KG1 (cell line): ENCODE results near the gene MRM1.

Experiments used
- DNase-seq: peaks from one replicate; lab custom pipeline; 2025; lab: John Stamatoyannopoulos, UW

MRM1 gene

DNA sequence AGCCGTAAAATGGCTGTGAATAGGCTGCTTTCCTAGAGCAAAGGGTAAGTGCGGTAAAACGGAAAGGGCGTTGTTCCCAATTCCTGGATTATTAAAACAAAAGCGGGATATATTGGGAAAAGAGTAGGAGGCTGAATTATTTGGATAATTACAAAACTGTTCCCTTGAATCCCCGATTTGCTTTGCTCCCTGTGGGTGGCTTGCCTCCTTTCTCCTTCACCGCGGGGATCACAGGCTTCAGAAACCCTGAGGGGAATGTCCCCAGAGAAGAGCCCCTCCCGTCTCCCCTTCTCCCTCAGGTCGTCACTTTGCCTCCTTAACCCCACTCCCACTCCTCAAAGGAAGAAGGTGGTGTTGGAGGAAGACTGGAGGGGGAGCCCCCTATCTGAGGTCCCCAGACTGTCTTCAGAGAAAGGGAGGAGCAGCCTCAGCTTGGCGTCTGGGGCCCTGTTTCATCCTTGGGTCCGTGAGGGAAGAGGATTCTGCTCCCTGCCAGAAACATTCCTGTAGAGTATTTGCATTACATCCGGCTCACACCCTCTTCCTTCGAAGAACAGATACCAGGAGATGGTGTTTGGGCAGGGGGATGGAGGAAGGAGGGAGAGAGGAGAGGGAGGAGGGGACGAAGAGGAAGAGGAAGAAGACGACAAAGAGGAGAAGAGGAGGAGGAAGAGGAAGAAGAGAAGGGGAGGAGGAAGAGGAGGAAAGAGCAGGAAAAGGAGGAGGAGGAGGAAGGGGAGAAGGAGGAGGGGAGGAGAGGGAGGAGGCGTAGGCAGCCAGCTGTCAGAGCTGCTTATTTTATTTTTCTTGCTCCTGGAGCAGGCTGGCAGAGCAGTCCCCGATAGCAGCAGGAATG, 31.8 kb downstream of the MRM1 start:
- DNase-seq = no peak

DNA sequence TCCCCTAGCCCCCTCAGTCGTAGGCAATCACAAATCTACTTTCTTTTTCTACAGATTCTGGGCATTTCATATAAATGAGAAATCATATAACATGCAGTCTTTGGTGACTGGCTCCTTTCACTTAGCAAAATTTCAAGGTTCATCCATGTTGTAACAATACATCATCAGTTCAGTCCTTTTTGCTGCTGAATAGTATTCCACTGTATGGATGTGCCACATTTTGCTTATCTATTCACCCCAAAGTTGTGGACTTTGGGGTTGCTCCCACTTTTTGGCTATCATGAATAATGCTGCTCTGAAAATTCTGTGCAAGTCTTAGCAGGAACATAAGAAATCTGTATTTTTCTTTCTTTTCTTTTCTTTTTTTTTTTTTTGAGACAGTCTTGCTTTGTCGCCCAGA, 39.0 kb downstream of the MRM1 start:
- no peak for DNase-seq

DNA sequence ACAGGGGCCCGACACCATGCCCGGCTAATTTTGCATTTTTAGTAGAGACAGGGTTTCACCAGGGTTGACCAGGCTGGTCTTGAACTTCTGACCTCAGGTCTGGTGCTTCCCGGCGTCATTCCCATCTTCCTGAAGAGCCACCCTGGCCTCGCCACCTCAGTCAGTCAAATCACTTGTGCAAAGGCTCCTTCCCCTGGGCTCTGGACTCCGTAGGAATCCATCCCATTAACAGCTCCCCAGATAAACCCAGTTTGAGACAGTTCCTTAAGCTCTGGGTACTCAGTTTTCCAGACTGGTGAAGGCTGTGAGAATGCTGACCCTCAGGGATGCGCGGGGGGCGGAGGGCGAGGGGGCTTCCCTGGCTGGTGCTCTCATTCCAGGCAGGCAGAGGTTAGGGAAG, 39.5 kb downstream of the MRM1 start:
- DNase-seq = no peak

DNA sequence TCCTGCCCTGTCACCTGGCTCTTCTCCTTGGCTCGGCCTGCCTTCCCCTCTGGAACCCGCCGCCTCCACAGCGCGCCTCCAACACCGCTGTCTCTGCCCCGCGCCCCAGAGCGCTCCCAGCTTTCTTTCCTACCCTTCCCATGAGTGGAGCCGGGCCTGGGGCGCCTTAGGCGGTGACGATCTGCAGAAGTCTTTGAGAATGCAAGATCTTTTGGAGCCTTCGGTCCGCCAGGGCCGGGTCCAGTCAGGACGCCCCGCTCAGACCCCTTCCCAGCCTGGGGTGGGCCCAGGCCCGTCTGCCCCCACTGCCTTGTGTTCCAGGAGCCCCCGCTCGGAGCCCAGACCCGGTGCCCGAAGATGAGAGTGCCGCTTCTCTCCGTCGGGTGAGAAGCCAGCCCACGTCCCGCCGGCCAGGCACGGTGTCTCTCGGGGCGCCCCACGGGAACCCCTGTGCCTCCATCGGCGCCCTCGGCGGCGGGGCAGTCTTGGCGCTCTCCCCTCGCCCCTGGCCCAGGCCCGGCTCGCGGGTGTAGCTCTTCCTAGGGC, 40.0 kb downstream of the MRM1 start:
- DNase-seq = no peak

DNA sequence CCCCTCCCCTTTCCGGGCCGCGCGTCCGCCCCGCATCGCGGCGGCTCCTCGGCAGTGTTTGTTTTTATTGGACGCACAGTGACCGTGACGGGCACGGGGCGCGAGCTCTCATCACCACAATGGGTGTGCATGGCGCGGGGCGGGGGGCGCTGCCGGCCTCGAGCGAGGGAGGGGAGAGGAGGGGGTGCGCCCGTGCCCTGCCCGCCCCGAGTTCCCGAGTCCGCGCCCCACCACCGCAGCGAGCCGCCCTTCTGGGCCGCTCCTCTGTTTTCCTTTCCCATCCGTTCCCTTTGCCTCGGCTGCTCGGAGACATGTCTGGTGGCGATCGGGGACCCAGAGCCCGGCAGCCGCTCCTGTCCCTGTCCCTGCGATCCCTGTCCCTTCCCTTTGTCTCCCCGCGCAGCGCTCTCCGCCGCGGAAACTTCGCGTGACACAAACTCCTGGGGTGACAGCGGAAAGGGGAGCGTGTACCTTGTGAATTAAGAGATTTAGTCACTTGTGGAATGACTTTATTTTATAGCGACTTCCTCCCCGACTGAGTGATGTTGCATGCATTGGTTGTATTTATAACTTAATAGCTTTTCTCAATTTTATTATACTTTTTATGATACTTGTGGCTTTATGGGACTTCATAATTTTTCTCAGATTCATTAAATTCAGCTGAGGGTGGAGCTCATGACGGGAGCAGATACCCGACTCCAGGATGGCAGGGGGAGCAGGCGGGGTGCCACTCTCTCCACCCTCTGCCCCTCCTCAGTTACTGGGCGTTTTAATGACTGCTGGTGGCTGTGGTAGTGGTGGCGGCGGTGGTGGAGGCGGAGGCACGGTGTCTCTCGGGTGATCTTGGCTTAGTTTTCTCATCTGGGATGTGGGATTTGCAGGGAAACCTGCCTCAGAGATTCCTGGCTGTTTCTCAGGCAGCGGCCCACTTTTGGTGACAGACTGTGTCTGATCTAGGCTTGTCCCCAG, 40.8 kb downstream of the MRM1 start:
- no peak for DNase-seq

DNA sequence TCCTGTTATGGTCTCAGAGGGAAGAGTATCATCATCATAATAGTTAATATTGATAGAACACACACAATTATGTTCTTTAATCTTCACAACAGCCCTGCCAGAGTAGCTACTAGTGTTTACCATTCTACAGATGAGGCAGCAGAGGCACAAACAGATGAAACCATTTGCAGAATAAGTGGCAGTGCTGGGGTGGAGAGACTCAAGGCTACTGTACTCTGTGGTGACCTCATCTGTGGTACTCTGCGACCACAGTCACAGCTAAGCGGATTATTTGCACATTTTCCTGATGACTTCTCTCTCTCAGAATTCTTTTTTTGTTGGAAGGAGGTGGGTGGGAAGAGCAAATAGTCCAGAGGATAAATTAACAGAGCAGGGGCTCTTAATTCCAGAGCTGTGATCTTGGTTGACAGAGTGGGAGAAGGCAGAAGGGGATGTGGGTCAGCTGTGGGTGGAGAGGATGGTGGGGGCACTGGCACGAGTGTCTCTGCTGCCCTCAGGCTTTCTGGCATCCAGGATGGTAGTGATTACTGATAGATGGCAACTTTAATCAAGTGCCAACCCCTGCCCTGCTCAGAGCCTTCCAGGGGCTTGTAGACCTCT, 41.8 kb downstream of the MRM1 start:
- no peak for DNase-seq

DNA sequence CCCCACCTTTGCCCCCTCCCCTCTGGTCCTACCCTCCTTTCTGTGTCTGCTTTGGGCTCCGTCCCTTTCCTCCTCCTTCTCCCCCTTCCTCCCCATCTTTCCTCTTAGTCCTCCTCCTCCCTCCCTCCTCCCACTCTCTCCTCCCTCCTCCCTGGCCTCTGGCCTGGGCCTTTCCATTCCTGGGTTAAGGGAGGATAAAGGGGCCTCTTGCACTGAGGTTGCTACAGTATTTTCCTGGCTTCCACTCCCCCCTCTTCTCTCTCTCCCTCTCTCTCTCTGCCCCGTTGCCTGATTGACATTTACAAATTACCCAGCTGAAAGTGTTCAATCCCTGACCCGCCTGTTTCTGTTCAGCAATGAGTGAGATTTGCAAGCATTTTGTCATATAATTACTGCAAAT, 44.0 kb downstream of the MRM1 start:
- no peak for DNase-seq

DNA sequence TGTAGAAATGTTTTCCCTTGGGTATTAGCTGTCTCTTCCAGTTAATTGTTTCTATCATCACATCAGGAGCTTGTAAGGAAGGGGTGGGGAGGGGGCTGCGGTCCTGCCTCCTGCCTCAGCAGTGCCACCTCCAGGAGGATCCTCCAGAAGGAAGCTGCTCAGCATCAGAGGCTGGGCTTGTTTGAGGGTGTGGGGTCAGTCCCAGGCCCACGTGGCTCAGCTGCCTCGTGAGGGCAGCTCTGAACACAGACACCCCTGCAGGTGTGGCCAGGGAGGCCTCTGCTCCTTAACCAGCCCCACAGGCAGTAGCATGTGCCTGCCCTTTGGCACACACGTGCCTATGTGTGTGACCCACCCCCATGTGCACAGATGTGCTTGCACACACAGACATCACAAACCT, 46.3 kb downstream of the MRM1 start:
- no peak for DNase-seq

DNA sequence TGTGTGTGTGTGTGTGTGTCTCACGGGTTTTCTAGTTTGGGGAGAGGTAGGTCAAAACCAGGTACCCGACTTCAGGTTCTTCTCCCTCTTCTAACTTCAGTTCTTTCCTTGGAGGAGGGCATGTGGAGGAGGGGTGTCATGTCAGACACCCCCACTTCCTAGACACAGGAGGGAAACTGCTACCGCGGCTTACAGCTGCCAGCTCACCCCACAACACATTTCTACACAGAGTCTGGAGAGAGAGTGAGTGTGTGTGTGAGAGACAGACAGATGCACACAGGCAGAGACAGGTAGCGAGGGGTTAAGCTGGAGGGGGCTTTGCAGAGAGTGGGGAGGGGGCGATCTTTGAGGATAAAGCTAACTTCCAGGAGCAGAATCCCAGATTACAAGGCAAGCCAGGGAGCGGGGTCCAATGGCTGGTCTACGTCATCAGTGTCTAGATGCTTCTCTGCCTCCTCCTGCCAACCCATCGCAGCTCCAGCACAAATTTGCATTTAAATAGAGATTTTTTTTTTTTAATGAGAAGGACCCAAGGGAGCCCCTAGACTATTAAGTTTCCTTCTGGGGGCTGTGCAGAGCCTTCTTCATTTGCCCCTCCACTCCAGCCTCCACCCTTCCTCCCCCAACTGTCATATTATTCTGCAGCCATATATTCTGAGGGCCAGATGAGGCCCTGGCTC, 48.9 kb downstream of the MRM1 start:
- DNase-seq = no peak

DNA sequence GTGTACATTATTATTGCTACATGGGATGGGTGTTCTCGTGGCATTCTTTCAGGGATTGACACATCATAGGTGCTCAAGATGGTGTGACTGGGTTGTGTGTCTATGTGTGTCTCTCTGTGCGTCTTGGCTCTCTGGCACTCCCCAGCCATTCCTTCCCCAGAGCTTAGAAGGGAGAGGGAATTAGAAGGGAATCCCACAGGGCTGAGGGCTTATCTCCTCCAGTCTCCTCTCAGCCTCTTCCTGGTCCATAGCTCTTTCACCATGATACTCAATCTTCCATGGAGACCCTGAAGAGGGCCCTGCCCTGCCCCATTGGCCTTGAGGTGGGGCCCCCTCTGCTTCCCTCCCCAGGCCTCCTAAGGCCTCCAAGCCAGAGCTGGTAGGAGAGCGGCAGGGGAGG, 52.0 kb downstream of the MRM1 start:
- no peak for DNase-seq

DNA sequence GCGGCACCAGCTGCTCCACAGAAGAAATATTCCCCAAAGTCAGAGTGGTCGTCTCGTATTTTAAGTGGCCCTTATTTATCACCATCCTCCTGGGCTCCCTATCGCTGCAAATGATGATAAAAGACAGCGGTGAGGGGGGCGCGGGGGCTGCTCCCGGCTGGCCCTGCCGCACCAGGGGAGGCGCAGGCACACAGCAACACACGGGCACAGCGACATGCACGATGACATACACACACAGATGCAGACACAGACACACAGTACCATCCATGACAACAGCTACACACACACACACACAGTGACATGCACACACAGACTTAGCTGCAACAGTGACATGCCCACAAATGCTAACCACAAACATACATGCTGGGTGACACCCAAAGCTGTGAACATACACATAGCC, 52.5 kb downstream of the MRM1 start:
- DNase-seq = no peak

DNA sequence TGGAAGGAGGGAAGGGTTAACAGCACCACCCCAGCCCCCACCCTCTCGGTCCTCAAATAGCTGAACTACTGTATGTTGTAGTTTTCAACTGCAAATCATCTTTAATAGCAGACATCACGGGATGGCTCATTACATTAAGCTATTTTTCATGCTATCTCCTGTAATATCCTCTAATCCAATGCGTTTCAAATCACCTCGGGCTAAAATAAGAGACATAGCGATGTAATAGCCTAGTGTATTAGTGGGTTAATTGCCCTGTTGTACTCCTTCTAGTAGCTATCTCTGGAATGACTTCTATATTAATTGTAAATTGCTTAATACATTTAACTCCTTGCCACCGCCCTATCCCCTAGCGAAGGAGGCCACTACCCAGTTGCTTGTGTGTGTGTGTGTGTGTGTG, 54.3 kb downstream of the MRM1 start:
- DNase-seq = no peak

DNA sequence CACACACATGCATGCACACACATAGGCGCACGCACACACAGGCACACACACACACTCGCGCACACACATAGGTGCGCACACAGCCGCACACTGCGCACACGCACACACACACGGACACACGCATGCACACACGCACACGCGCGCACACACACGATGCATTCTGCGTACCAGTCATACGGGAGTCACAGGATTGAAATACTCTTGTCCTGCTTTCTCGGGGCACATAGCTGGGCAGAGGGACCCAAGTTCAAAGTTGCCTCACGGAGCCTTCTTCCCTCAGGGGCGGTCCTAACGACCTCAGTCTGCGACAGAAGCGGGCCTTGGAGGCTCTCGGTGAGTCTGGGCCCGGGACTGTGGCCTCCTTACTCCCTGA, 56.0 kb downstream of the MRM1 start:
- DNase-seq = no peak

DNA sequence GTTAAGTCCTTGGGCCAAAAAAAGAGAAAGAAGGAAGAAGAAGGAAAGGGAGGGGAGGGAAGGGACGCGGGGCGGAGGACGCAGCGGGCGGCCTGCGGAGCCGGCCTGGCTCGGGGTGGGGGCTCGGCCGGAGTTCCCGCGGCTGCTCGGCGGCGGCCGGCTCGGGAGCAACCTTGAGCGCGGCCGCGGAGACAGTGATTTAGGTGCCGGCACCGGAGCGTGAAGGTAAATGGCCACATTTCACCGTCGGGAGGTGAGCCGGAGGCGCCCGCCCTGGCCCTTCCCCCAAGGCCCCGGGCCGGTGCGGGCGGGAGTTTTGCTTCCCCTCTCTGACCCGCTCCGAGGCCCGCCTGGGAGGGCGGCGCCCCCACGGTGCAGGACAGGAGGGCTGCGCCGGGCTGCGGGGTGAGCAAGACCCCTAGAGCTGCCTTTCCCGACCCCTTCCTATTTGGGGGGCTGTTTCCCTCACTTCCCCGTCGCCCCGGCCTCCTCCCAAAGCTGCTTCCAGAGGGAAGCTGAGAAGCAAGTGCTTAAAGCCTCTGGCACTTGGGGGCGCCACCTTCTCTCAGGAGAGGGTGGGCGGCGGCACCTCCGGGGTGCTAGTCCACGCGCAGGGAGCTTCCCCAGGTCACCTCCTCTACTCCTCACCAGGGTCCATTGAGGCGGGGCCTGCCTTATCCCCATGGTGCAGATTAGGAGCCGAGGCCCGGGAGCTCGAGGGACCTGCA, 56.5 kb downstream of the MRM1 start:
- no peak for DNase-seq
